ENCODE data around the gene MYO7A.

Gene MYO7A

DNA sequence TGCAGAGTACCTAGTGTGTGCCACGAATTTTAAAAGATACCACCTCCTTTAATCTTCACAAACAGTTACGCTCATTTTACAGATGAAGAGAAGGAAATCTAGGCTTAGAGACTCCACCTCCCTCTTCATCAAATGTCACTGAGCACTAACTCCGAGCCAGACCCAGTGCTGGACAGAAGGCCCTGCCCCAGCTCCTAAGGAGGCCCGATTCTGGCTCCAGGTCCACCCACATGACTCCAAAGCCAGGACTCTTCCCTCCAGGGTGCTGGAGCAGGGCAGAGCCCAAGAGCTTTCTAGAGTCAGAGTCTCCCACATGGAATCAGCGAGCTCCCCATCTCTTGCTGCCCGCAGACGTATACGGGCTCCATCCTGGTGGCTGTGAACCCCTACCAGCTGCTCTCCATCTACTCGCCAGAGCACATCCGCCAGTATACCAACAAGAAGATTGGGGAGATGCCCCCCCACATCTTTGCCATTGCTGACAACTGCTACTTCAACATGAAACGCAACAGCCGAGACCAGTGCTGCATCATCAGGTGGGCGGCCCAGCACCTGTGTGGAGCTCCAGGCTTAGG lies 27.6 kb downstream of the MYO7A start:
- Mint-ChIP-seq H3K36me3 (ENCODE audit: low read depth) (no peaks in the 10 kb centered on the region), H3K4me3 (no peak overlapping the region), H3K4me1 (ENCODE audit: low read depth) (peaks cover 16% of the 10 kb centered on the region)

DNA sequence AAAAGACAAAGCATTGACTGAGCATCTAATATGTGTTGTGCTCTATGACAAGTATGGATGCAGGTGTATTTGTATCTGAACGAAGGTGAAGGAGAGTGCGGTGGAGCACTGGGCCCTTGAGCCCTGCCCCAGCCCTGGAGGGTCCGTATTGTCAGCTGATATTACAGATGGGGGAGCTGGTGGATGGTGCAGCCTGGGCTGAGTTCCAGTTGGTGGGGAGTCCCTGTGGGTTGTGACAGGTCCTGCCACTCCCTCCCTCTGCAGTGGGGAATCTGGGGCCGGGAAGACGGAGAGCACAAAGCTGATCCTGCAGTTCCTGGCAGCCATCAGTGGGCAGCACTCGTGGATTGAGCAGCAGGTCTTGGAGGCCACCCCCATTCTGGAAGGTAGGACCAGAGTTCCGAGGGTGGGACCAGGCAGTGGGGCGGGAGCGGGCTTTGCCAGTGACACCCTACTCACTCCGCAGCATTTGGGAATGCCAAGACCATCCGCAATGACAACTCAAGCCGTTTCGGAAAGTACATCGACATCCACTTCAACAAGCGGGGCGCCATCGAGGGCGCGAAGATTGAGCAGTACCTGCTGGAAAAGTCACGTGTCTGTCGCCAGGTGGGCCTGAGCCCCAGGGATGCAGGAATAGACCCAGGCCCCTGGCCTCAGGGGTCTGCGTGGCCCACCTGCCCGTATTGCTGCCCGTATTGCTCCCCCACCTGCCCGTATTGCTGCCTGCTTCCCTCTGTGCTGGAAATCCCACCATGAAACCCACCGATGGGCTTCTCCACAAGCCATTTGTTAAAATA lies 28.6 kb downstream of the MYO7A start:
- intact Hi-C loops (cut with micrococcal nuclease): no loop called here
- Mint-ChIP-seq H3K9me3 (no peaks in the 10 kb centered on the region), H3K27ac (no peak overlapping the region), H3K27me3 (peaks cover 25% of the 10 kb centered on the region), H3K36me3 (ENCODE audit: low read depth) (no peaks in the 10 kb centered on the region), H3K4me3 (no peak overlapping the region), H3K4me1 (ENCODE audit: low read depth) (peaks cover 15% of the 10 kb centered on the region)

More for the DNA sequence above, 27.6 kb downstream of the MYO7A start:
- intact Hi-C loops (cut with micrococcal nuclease): no loop called here
- peaks cover 28% of the 10 kb centered on the region for H3K27me3 Mint-ChIP-seq
- H3K9me3 Mint-ChIP-seq: no peaks in the 10 kb centered on the region
- H3K27ac Mint-ChIP-seq: no peak overlapping the region

DNA sequence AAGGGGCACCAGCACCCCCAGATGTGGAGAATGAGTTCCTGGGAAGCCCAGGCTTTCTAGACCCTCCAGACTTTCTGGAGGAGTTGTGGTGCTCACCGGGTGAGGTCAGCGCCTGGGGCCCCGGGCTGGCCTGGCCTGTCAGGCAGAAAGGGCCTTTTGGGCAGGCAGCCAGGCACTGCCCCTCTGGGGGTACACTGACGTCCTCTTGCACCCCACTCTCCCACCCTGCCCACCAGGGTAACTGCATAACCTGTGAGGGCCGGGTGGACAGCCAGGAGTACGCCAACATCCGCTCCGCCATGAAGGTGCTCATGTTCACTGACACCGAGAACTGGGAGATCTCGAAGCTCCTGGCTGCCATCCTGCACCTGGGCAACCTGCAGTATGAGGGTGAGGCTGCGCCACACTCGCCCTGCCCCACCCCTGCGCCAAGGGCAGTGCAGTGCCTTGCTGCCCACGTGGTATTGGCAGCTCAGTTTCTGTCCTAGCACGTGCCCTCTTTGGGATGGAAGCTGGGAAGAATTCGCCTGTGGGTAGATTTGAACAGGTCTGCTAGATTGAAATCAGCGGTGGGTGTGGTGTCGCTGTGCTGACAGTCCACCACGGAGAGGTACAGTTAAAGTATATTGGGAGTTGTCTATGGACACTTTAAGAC lies 30.1 kb downstream of the MYO7A start:
- H3K36me3 Mint-ChIP-seq (ENCODE audit: low read depth): no peaks in the 10 kb centered on the region
- peaks cover 18% of the 10 kb centered on the region for H3K27me3 Mint-ChIP-seq
- no peak overlapping the region for H3K27ac Mint-ChIP-seq
- H3K4me1 Mint-ChIP-seq (ENCODE audit: low read depth): no peaks in the 10 kb centered on the region
- intact Hi-C loops (cut with micrococcal nuclease): no loop called here
- no peaks in the 10 kb centered on the region for H3K9me3 Mint-ChIP-seq
- no peak overlapping the region for H3K4me3 Mint-ChIP-seq

DNA sequence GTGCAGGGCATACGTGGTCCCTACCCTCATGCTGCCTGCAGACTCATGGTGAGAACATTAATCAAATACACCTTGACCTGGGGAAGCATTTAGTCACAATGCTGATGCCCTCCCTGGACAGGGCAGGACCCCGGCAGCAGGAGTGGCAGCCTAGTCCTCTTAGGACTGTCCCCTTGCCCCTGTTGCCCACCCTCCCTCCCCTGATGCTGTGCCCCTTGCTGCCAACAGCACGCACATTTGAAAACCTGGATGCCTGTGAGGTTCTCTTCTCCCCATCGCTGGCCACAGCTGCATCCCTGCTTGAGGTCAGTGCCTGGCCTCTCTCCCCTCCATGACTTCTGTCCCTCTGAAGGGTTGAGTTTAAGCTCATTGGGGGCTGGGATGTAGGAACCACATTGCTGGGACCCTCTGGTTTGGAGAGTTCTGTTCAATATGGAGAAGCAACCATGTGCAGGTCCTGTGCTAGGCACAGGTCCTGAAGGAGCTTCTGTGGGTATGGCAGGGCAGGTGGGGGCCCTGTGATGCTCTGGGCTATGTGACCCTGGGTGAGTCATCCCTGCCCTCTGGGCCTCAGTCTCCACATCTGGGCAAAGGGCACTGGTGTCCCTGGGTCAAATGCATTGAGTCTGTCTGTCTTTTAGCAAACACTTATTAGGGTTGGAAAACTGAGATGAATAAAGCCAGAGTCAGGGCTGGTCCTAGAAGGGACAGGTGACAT lies 31.3 kb downstream of the MYO7A start:
- intact Hi-C loops (cut with micrococcal nuclease): no loop called here
- H3K4me1 Mint-ChIP-seq (ENCODE audit: low read depth): no peaks in the 10 kb centered on the region
- no peaks in the 10 kb centered on the region for H3K36me3 Mint-ChIP-seq (ENCODE audit: low read depth)
- H3K9me3 Mint-ChIP-seq: no peaks in the 10 kb centered on the region
- no peak overlapping the region for H3K4me3 Mint-ChIP-seq
- H3K27me3 Mint-ChIP-seq: peaks cover 8% of the 10 kb centered on the region
- H3K27ac Mint-ChIP-seq: no peak overlapping the region

DNA sequence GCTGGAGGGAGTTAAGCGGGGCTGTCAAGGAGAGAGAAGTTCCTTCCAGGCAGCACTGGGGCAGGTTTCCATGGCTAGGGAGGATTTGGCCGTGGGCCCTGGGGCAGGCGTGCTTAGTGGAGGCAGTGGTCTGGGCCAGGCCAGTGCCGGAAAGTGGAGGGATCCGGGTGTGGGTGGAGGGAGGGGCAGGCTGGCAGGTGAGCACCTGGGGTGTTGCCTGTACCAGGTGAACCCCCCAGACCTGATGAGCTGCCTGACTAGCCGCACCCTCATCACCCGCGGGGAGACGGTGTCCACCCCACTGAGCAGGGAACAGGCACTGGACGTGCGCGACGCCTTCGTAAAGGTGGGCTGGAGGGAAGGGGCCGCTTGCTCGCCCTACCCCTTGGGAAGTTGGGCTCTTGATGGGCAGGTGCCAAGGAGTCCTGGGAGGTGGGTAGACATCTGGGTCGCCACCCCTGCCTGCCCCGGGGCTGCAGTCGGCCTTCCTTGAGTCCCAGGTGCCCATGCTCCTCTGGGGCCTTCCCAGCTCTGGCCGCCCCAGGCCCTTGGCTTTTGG lies 32.0 kb downstream of the MYO7A start:
- Mint-ChIP-seq H3K4me1 (ENCODE audit: low read depth) (no peaks in the 10 kb centered on the region), H3K9me3 (no peaks in the 10 kb centered on the region), H3K27me3 (peaks cover 8% of the 10 kb centered on the region), H3K36me3 (ENCODE audit: low read depth) (no peaks in the 10 kb centered on the region), H3K4me3 (no peak overlapping the region), H3K27ac (no peak overlapping the region)
- intact Hi-C loops (cut with micrococcal nuclease): no loop called here

DNA sequence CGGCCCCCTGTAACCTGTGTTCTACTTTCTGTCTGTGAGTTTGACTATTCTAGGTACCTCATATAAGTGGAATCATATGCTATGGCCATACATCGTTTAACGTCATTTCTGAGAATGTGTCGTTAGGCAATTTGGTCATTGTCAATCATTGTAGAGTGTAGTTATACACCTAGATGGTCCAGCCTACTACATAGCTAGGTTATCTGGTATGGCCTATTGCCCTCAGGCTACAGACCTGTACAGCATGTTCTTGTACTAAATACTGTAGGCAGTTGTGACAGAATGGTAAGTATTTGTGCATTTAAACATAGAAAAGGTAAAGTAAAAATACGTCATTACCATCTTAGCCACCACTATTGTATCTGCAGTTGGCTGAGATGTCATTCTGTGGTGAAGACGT lies 35.2 kb downstream of the MYO7A start:
- Mint-ChIP-seq H3K36me3 (ENCODE audit: low read depth) (no peaks in the 10 kb centered on the region), H3K27ac (no peak overlapping the region), H3K27me3 (peaks cover 12% of the 10 kb centered on the region), H3K9me3 (no peaks in the 10 kb centered on the region), H3K4me3 (no peak overlapping the region), H3K4me1 (ENCODE audit: low read depth) (no peaks in the 10 kb centered on the region)
- intact Hi-C loops (cut with micrococcal nuclease): no loop called here

DNA sequence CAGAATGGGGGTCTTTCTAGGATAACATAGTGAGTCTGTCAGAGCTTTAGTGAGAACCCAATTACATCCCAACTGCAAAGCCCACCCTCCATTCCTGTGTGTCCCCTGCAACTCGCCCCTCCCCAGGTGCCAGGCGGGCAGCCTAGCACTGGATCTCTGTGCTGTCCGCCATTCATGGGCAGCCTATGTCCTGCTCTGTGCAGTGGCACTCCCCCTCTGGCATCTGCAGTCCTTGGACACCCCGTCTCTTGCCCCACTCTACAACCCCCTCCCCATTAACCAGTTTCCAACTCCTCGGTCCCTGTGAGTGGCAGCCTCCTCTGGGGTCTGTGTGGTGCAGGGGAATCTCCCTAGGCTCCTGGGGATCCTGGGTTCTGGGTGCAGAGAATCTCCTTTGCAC lies 37.0 kb downstream of the MYO7A start:
- no peaks in the 10 kb centered on the region for H3K4me1 Mint-ChIP-seq (ENCODE audit: low read depth)
- no peaks in the 10 kb centered on the region for H3K9me3 Mint-ChIP-seq
- no peak overlapping the region for H3K4me3 Mint-ChIP-seq
- peaks cover 11% of the 10 kb centered on the region for H3K27me3 Mint-ChIP-seq
- intact Hi-C loops (cut with micrococcal nuclease): no loop called here
- H3K36me3 Mint-ChIP-seq (ENCODE audit: low read depth): no peaks in the 10 kb centered on the region
- no peak overlapping the region for H3K27ac Mint-ChIP-seq

DNA sequence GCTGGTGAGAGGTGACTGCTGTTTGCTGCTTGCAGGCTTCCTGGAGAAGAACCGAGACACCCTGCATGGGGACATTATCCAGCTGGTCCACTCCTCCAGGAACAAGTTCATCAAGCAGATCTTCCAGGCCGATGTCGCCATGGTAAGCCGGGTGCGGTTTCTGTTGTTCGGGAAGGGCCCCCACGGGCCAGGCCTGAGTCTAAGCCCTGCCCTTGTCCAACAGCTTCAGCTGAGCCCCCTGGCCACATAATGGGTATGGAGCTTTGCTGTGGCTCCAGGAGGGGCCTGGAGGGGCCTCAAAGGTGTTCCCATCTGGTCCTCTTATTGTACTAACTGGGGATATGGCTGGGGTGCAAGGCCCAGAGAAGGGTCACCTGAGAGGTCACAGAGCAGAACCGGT lies 38.0 kb downstream of the MYO7A start:
- no peak overlapping the region for H3K27ac Mint-ChIP-seq
- intact Hi-C loops (cut with micrococcal nuclease): no loop called here

DNA sequence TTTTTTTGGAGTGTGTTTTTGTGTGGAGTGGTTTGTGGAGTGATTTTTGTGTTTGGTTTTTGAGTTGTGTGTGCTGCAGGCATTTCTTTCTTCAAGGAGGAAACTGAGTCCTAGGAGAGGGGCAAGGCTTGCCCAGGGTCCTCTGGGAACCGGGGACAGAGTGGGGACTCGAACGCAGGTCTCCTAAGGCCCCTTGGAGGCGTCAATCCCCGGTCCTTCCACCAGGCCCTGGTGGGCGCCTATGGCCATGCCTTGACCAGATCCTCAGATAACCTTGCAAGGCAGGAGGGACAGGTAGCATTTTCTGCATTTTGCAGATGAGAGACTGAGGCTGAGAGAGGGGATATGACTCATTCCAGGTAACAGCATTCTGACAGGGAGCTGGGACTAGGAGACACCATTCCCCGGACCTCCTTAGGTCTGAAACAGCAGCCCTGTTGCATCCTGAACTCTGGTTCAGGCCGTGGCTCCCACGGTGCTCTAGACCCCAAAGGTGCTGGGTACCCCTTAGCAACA lies 39.1 kb downstream of the MYO7A start:
- intact Hi-C loops (cut with micrococcal nuclease): no loop called here
- H3K27me3 Mint-ChIP-seq: peaks cover 11% of the 10 kb centered on the region
- no peaks in the 10 kb centered on the region for H3K4me1 Mint-ChIP-seq (ENCODE audit: low read depth)

More for the DNA sequence above, 38.0 kb downstream of the MYO7A start:
- Mint-ChIP-seq H3K9me3 (no peaks in the 10 kb centered on the region), H3K4me3 (no peak overlapping the region), H3K36me3 (ENCODE audit: low read depth) (no peaks in the 10 kb centered on the region), H3K4me1 (ENCODE audit: low read depth) (no peaks in the 10 kb centered on the region), H3K27me3 (peaks cover 11% of the 10 kb centered on the region)

DNA sequence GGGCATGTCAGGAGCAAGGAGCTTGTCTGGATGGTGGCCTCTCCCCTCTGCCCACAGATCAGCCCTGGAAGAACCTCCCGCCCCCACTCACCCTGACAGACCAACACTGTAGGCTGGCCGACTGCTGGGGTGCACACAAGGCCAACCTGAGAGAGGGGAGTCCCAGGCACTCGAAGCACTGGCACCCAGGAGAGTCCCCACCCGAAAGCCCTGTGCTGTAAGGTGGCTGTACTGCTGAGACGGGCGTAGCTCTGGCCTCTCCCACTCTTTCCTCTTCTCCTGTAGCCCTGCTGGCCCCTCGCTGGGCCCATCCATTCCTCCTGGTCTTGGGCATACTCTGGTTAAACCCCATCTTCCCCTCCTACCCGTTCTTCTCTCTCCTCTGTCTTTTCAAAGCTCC lies 39.7 kb downstream of the MYO7A start:
- H3K27me3 Mint-ChIP-seq: peaks cover 7% of the 10 kb centered on the region
- no peak overlapping the region for H3K27ac Mint-ChIP-seq
- no peak overlapping the region for H3K4me3 Mint-ChIP-seq

More for the DNA sequence above, 39.1 kb downstream of the MYO7A start:
- H3K9me3 Mint-ChIP-seq: no peaks in the 10 kb centered on the region
- H3K4me3 Mint-ChIP-seq: no peak overlapping the region
- no peaks in the 10 kb centered on the region for H3K36me3 Mint-ChIP-seq (ENCODE audit: low read depth)
- no peak overlapping the region for H3K27ac Mint-ChIP-seq

DNA sequence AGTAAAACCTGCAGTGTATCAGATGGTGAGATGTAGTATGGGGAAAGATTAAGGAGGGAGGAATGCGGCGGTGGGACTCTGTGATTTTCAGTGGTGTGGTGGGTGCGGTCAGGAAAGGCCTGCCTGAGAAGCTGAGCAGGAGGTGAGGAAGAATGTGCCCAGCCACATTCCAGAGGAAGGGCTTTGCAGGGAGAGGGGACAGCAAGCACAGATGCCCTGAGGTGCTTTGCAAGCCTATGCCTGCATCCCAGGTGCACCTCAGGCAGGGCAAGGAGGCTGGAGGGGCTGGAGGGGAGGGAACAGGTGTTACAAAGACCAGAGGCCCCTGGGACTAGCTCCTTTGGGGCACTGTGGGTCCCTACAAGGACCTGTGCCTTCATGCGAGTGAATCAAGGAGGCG lies 42.1 kb downstream of the MYO7A start:
- no peaks in the 10 kb centered on the region for H3K9me3 Mint-ChIP-seq
- no peak overlapping the region for H3K4me3 Mint-ChIP-seq
- H3K27me3 Mint-ChIP-seq: peaks cover 15% of the 10 kb centered on the region
- no peak overlapping the region for H3K27ac Mint-ChIP-seq
- peaks cover 21% of the 10 kb centered on the region for H3K4me1 Mint-ChIP-seq (ENCODE audit: low read depth)
- intact Hi-C loops (cut with micrococcal nuclease): no loop called here
- H3K36me3 Mint-ChIP-seq (ENCODE audit: low read depth): no peaks in the 10 kb centered on the region

More for the DNA sequence above, 39.7 kb downstream of the MYO7A start:
- Mint-ChIP-seq H3K4me1 (ENCODE audit: low read depth) (no peaks in the 10 kb centered on the region), H3K9me3 (no peaks in the 10 kb centered on the region), H3K36me3 (ENCODE audit: low read depth) (no peaks in the 10 kb centered on the region)
- intact Hi-C loops (cut with micrococcal nuclease): no loop called here

DNA sequence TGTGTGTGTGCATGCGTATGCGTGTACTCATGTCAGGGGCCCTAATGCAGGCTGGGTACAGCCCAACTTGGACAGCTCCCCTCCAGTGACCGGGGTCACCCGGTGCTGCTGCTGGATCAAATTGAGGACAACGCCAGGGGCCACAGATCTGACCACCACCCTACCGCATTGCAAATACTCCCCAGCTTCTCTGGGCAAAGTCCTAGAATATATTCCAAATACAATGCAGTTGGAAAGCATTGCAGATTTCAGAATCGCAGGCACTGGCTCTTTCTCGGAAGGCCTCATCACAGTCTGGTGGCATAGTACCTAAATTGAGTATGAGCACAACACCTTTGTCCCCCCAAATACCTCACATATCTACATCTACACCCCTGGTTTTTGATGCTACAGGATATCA lies 43.2 kb downstream of the MYO7A start:
- H3K27ac Mint-ChIP-seq: no peak overlapping the region
- H3K4me3 Mint-ChIP-seq: no peak overlapping the region
- peaks cover 33% of the 10 kb centered on the region for H3K4me1 Mint-ChIP-seq (ENCODE audit: low read depth)
- no peaks in the 10 kb centered on the region for H3K9me3 Mint-ChIP-seq
- H3K27me3 Mint-ChIP-seq: peaks cover 15% of the 10 kb centered on the region
- intact Hi-C loops (cut with micrococcal nuclease): no loop called here
- H3K36me3 Mint-ChIP-seq (ENCODE audit: low read depth): no peaks in the 10 kb centered on the region

DNA sequence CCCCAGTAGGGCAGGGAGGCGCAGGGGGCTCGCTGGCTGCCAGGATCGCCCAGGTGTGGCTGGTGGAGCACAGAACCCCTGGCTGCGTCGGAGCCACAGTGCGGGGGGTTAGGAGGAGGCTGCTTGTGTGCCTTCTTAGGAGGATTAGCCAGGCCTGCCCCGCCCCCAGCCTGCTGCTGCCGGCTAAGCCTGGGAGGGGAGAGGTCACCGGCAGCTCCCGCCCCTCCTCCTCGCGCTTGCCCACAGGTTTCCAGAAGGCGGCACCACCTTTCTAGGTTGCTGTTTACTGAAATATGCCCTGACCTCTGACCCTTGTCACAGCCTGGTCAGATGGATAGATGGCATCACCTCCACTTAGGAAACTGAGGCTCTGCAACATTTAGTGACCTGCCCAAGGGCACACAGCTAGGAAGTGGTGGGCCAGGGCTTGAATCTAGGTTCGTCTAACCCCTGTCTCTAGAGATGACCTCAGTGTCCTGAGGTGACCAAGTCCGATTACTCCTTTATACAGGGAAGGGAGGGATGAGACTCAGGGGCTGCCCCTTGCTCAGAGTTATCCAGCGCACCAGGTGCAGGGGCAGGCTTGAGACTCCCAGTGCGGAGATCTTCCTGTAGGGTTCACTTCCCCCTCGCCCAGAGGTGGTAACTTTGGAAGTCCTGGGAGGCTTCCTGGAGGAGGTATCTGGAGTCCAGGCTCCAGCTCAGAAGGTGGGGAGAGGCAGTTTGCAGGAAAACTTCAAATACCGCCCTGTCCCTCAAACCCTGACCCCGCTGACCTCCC lies 44.0 kb downstream of the MYO7A start:
- Mint-ChIP-seq H3K27ac (no peak overlapping the region), H3K4me1 (ENCODE audit: low read depth) (peaks cover 41% of the 10 kb centered on the region), H3K36me3 (ENCODE audit: low read depth) (no peaks in the 10 kb centered on the region), H3K27me3 (peaks cover 9% of the 10 kb centered on the region), H3K4me3 (no peak overlapping the region), H3K9me3 (no peaks in the 10 kb centered on the region)
- intact Hi-C loops (cut with micrococcal nuclease): no loop called here

Measured in dendritic cell treated with granulocyte-macrophage colony-stimulating factor and Interleukin-4, amounts not matched to agents 40 ng/mL and 50 ng/mL, for 4 days (primary cell).